Measurements from ENCODE around the gene KLHDC4. TPM values are rescaled to one million over a fixed set of nuclear protein-coding genes. Genes with fewer than 3 reads are reported as not detected.

Gene KLHDC4
- total and polyA plus RNA-seq, 2 donors from 2014 or later, result 25.0 to 42.2 TPM

- peaks cover 0 to 4% (median 0%) of the 10 kb centered on the region in 3 donors for H3K36me3 ChIP-seq (ENCODE audit: control insufficient read depth in 2 of 3, insufficient read depth in 3 of 3, low read length in 3 of 3)
- TF ChIP-seq CTCF (IDR thresholded peaks at IDR 0.05; ENCODE audit: borderline replicate concordance, extremely low read depth, insufficient read depth), result no peak
- intact Hi-C loops (cut with DNase I), result no loop called here
- peak in 1 of 5 donors; percentile 73 for DNase-seq
- no peak for FAIRE-seq
- no peaks in the 10 kb centered on the region for H3K27me3 ChIP-seq (ENCODE audit: control insufficient read depth, insufficient read depth, low read length)
- no peak overlapping the region for H3K9ac ChIP-seq (ENCODE audit: low read length in 3 of 3)
- H3K27ac ChIP-seq (ENCODE audit: low read depth in 2 of 2, low read length in 2 of 2), result no peak overlapping the region
- H3K9me3 ChIP-seq (ENCODE audit: control insufficient read depth in 2 of 3, insufficient read depth in 1 of 3, low read length in 3 of 3), result no peaks in the 10 kb centered on the region
- H3K4me1 ChIP-seq (ENCODE audit: control insufficient read depth in 2 of 3, insufficient read depth in 2 of 3, low read depth in 1 of 3, low read length in 3 of 3), result peaks cover 0 to 2% (median 0%) of the 10 kb centered on the region in 3 donors
- no peak overlapping the region for H3K4me3 ChIP-seq (ENCODE audit: low read length in 3 of 3)
Observed at GRCh38 chr16:87697256-87697655, 68.5 kb downstream of the KLHDC4 start.

- no peaks in the 10 kb centered on the region for H3K27me3 ChIP-seq (ENCODE audit: control insufficient read depth, insufficient read depth, low read length)
- no peak overlapping the region for H3K27ac ChIP-seq (ENCODE audit: low read depth in 2 of 2, low read length in 2 of 2)
- H3K4me3 ChIP-seq (ENCODE audit: low read length in 3 of 3), result no peak overlapping the region
- H3K9ac ChIP-seq (ENCODE audit: low read length in 3 of 3), result no peak overlapping the region
- H3K4me1 ChIP-seq (ENCODE audit: control insufficient read depth in 2 of 3, insufficient read depth in 2 of 3, low read depth in 1 of 3, low read length in 3 of 3), result no peaks in the 10 kb centered on the region
- no peak for DNase-seq
- H3K36me3 ChIP-seq (ENCODE audit: control insufficient read depth in 2 of 3, insufficient read depth in 3 of 3, low read length in 3 of 3), result peaks cover 0 to 4% (median 0%) of the 10 kb centered on the region in 3 donors
- no peak for TF ChIP-seq CTCF (IDR thresholded peaks at IDR 0.05; ENCODE audit: borderline replicate concordance, extremely low read depth, insufficient read depth)
- intact Hi-C loops (cut with DNase I), result no loop called here
- FAIRE-seq, result no peak
- H3K9me3 ChIP-seq (ENCODE audit: control insufficient read depth in 2 of 3, insufficient read depth in 1 of 3, low read length in 3 of 3), result no peaks in the 10 kb centered on the region
Observed at GRCh38 chr16:87696726-87697125, 69.1 kb downstream of the KLHDC4 start.

GRCh38 chr16:87695534-87695933 is 70.3 kb downstream of the KLHDC4 start:
- intact Hi-C loops (cut with DNase I), result no loop called here
- H3K4me3 ChIP-seq (ENCODE audit: low read length in 3 of 3), result no peak overlapping the region
- no peaks in the 10 kb centered on the region for H3K9me3 ChIP-seq (ENCODE audit: control insufficient read depth in 2 of 3, insufficient read depth in 1 of 3, low read length in 3 of 3)
- no peak for TF ChIP-seq CTCF (IDR thresholded peaks at IDR 0.05; ENCODE audit: borderline replicate concordance, extremely low read depth, insufficient read depth)
- H3K36me3 ChIP-seq (ENCODE audit: control insufficient read depth in 2 of 3, insufficient read depth in 3 of 3, low read length in 3 of 3), result peaks cover 0 to 4% (median 0%) of the 10 kb centered on the region in 3 donors
- no peak overlapping the region for H3K9ac ChIP-seq (ENCODE audit: low read length in 3 of 3)
- DNase-seq, result no peak
- H3K27me3 ChIP-seq (ENCODE audit: control insufficient read depth, insufficient read depth, low read length), result no peaks in the 10 kb centered on the region
- no peak overlapping the region for H3K27ac ChIP-seq (ENCODE audit: low read depth in 2 of 2, low read length in 2 of 2)
- H3K4me1 ChIP-seq (ENCODE audit: control insufficient read depth in 2 of 3, insufficient read depth in 2 of 3, low read depth in 1 of 3, low read length in 3 of 3), result no peaks in the 10 kb centered on the region
- no peak for FAIRE-seq
